HepG2 (cell line): ENCODE results near the gene HSF2BP.

Experiments
- CTCF ChIP-seq: sonication (generic); formaldehyde crosslinking; IDR thresholded peaks from 2 replicates; pipeline ENCODE4 v1.5.0; 2020; ENCODE audit warnings: mild to moderate bottlenecking, missing genetic modification reagents, moderate library complexity
- NR1H2 ChIP-seq: sonication (generic); formaldehyde crosslinking; IDR thresholded peaks from 2 replicates; pipeline ENCODE4 v1.8.1; 2022; ENCODE audit warnings: low read depth, missing genetic modification reagents, borderline replicate concordance
- POLR2A ChIP-seq, 2 experiments: IDR thresholded peaks; 2 replicates each; pipeline ENCODE4 v1.6.1; 2011; ENCODE audit warnings: low read depth in 2 of 2, low read length in 2 of 2, mild to moderate bottlenecking in 1 of 2, moderate library complexity in 1 of 2; ENCODE audit not compliant: insufficient read depth in 1 of 2
- RELA ChIP-seq: sonication (generic); formaldehyde crosslinking; IDR thresholded peaks from 2 replicates; pipeline ENCODE4 v1.4.0; 2020; ENCODE audit warnings: missing genetic modification reagents
- SAFB2 ChIP-seq: sonication (generic); formaldehyde crosslinking; IDR thresholded peaks from 2 replicates; pipeline ENCODE4 v1.5.1; 2020; ENCODE audit warnings: missing genetic modification reagents, low read depth, mild to moderate bottlenecking, borderline replicate concordance
- SP2 ChIP-seq: sonication (generic); formaldehyde crosslinking; IDR thresholded peaks from 2 replicates; pipeline ENCODE4 v1.5.1; 2020; ENCODE audit warnings: mild to moderate bottlenecking, missing genetic modification reagents
- ZMYM4 ChIP-seq: sonication (generic); formaldehyde crosslinking; IDR thresholded peaks from 2 replicates; pipeline ENCODE4 v1.8.1; 2023; ENCODE audit warnings: mild to moderate bottlenecking, missing genetic modification reagents
- ZNF609 ChIP-seq: sonication (generic); formaldehyde crosslinking; IDR thresholded peaks from 2 replicates; pipeline ENCODE4 v1.4.0; 2020; ENCODE audit warnings: mild to moderate bottlenecking, missing genetic modification reagents, borderline replicate concordance

GRCh38 chr21:43572446-43572845 is 86.8 kb downstream of the HSF2BP start:
- TF ChIP-seq POLR2A (IDR thresholded peaks at IDR 0.05; ENCODE audit: insufficient read depth in 1 of 2, low read depth in 2 of 2, low read length in 2 of 2) (no peak), ZNF609 (no peak), ZMYM4 (no peak), NR1H2 (CRISPR knock-in tag) (no peak), SP2 (CRISPR knock-in tag) (no peak), CTCF (CRISPR knock-in tag) (no peak), SAFB2 (CRISPR knock-in tag) (no peak), RELA (no peak)
